Left forelimb (tissue), 1 donor: ENCODE measurements around the gene SEC14L2.
A peak's percentile ranks its signal among the peaks of the same experiment; 100 is the strongest.

Source experiments
- DNase-seq: peaks from one replicate; pipeline ENCODE4 v3.0.0-alpha.2; 2018; ENCODE audit warnings: low spot score

SEC14L2 gene

DNA sequence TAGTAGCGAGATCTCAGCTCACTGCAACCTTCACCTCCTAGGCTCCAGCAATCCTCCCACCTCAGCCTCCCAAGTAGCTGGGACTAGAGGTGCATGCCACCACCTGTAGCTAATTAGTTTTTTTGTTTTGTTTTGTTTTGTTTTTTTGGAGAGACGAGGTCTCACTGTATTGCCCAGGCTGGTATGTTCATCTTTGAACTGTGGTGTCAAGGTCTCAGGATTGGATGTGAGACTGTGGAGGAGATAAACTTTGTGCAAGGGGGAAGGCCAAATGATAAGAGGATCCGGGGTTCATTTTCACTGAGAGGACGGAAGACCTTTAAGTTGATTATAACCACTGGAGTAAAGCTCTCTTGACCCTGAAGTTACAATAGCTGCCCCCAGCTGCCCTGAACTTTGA lies 8.9 kb downstream of the SEC14L2 start:
- no peak for DNase-seq

DNA sequence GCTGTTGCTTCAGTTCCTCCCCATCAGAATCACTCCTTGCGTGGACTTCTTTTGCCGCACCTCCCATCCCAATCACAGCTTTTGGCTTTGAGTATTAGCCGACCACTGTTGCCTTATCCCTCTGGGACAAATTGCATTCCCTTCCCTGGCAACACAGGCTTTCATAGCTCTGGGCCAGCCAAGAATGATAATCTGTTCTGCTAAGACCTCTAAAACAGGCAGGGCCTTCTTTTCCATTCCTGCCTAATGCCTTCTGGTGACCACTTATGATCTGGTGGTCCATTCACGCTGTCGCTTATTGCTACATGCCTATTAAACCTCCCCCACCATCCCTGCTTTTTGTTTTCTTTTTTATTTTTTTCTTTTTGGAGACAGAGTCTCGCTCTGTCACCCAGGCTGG lies 9.6 kb downstream of the SEC14L2 start:
- DNase-seq: no peak

DNA sequence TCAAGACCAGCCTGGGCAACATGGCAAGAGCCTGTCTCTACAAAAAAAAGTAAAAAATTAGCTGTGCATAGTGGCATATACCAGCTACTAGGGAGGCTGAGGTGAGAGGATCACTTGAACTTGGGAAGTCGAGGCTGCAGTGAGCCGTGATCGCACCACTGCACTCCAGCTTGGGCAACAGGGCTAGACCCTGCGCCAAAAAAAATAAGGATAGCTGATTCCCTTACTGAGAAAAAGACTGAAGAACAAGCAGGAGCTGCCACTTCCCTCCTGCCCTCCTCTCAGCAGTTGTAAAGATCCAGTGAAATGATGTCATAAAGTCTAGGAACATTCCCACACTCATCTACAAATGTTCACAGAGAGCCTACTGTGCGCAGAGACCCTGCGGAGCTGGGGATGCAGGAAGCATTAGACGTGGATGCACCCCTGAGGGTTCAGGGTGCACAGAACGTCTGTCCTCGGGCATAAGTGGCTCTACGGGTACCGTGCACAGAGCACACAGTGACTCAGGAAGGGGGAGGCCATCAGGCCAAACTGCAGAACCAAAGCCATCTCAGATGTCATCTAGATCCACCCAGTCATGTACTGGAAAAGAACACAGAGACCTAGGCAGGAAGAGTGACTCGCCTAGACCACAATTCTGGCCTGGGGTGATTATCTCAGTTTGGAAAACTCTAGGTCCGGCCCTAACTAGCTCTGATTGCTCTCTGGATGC lies 11.7 kb downstream of the SEC14L2 start:
- no peak for DNase-seq

DNA sequence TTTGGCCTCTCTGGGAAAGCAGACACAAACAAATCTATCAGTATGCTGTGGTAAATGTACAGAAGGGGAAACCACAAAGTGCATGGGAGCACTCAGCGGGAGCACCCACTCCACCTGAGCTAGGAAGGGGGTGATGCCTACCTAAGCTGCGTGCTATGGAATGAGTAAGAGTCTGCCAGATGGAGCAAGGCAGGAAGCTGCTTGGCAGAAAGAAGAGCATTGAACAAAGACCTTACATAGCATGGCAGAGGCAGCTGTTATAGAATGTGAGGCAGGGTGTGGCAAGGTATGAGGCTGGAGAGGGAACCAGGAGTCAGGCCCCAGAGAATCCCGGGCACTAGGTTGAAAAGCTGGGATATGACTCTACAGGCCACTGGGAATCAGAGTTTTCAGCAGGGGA lies 15.0 kb downstream of the SEC14L2 start:
- DNase-seq: no peak

DNA sequence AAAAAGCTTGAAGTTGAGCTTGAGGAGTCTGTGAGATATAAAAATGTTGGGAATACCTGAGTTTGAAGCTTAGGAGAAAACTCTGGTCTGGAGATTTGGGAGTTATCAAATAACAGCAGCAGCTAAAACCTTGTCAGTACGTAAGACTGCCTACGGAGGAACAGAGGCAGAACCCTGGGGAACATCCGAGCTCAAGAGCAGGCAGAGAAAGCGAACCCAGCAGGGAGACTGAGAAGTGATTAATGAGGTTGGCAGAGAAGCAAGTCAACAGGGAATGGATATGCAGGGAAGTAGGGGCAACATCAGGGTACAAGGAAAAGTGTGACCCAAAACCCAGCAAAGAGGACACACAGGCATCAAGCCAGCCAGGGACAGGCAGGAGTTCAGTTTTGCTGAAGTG lies 16.2 kb downstream of the SEC14L2 start:
- no peak for DNase-seq

DNA sequence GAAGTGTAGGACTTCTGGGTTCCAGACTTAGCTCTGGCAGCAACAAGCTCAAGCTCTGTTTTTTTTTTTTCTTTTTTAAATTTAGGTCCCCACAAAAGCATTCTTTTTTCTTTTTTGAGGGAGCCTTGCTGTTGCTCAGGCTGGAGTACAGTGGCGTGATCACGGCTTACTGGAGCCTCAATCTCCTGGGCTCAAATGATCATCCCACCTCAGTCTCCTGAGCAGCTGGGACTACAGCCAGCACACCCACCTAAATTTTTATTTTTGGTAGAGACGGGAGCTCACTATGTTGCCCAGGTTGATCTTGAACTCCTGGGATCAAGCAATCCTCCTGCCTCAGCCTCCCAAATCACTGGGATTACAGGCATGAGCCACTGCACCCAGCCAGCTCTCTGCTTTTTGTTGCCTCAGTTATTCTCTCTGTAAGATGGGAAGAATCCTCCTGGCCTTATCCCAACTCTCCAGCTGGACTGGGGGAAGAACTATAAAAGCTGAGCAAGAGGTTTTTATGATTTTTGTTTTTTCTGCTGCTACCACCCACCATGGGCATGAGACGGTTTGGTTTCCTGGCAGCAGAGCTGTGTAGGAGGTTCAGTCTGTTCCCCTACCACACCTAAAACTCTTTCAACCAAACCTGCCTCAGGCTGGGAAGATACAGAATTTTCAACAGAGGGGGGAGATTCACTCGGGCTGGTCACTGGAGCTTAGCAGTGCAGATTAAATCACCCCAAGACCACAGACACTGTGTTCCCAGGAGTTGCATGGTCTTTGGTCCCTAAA lies 17.1 kb downstream of the SEC14L2 start:
- no peak for DNase-seq

DNA sequence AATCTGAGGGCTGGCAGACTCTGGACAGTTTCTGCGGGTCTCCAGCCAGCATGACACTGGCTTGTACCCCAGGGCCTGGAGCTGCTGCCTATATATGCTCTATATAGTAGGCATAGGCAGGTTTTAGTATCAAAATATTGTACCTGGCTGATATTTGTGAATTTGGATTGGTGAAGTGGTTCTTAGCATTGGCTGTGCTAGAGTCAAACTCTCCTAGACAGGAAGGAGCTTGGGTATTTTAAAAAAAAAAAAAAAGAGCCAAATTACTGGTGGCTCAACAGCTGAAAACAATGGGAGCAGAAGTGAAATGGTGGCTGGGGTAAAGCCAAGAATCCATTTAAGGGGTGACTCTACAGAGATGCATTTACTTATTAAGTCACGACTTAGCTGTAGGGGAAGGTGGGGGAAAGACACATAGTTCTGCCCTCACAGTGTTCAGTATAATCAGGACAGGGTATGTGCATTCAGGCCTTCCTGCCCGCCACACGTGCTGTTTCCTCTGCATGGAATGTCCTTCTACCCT lies 17.8 kb downstream of the SEC14L2 start:
- no peak for DNase-seq

DNA sequence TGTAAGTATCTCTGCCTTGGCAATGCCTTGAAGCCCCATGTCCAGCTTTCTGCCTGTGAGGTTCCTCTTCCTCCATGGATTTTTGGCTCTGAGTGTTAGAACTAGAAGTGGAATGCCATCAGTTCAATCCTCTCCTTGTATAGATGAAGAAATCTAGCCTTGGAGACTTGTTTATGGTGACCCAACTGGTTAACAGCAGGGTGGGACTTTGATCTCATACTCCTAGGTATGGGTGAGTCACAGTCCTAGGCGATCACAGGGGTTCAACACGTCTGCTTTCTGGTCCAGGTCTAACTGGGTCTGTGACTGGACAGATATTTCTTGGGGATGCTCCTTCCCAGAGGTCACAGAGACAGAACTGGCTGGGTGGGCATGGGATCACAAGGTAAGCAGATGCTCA lies 19.6 kb downstream of the SEC14L2 start:
- DNase-seq: no peak

DNA sequence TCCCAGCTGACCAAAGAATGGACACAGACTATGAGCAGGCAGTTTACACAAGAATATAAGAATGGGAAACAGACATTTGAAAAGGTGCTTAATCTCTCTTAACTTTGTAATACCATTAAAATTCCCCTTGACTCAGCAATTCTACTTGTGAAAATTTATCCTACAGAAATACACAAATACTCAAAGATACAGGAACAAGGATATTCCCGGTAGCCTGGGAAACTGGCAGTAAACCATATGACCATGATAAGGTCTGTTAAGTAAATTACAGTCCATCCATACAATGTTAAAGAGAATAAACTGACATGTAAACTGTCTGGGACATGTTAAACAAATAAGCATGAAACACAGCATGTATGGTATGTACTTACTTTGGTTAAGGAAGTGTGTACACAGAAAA lies 20.0 kb downstream of the SEC14L2 start:
- DNase-seq: no peak

DNA sequence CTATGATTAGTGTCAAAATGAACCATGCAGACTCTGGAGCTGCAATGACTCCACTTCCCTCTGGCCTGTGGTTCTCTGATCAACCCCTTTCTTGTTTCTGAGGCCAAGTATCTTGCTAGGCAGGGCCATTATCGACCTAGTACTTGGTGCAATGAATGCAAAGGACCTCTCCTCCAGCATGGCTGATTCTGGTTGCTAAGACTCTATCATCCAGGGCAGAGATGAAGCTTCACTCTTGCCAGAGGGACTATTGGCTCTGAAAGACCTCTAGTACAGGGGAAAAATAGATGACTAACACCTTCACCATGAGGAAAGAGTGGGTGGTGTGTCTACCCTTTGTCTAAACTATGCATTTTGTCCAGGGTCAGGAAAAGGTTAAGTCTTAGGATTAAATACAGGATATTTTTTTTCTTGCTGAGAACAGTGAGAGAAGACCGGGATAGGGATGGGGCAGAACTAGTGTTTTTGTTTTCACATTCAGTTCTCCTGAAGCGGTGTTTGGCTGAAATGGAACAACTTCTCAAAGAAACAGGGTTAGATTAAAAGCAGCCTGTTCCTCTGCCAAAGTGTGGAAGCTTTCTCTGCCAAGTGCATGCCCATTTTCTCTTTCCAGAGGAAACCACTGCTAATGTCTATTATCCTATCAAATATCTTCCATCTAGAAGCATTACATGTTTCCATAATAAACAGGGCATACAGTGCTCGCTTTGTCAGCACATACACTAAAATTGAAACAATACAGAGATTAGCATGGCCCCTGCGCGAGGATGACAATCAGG lies 23.7 kb downstream of the SEC14L2 start:
- no peak for DNase-seq

DNA sequence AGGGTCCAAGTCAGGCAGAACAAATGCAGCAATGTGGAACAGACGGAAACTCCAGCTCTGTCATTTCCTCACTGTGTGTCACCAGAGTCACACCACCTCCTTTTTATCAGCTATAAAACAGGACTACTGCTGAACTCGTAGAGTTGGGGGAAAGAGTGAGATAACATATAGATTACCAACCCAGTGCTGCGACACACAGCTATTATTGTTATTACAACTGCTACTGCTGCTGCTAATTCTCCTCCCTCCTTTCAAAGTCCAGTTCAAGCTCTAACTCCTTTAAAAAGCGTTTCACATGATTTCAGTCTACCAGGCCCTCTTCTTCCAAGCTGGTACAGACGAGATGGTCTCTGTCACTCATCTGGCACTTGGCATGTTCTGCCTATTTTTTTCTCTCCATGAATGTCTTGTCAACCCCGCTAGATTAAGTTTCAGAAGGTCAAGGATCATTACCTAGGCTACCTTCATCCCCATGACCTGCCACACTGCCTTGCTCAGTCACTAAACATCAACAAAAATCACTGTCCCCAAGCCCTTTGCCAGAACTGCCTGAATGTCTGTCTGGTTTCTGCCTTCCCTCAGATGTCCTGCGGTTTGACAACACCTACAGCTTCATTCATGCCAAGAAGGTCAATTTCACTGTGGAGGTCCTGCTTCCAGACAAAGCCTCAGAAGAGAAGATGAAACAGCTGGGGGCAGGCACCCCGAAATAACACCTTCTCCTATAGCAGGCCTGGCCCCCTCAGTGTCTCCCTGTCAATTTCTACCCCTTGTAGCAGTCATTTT lies 25.1 kb downstream of the SEC14L2 start:
- DNase-seq: no peak

DNA sequence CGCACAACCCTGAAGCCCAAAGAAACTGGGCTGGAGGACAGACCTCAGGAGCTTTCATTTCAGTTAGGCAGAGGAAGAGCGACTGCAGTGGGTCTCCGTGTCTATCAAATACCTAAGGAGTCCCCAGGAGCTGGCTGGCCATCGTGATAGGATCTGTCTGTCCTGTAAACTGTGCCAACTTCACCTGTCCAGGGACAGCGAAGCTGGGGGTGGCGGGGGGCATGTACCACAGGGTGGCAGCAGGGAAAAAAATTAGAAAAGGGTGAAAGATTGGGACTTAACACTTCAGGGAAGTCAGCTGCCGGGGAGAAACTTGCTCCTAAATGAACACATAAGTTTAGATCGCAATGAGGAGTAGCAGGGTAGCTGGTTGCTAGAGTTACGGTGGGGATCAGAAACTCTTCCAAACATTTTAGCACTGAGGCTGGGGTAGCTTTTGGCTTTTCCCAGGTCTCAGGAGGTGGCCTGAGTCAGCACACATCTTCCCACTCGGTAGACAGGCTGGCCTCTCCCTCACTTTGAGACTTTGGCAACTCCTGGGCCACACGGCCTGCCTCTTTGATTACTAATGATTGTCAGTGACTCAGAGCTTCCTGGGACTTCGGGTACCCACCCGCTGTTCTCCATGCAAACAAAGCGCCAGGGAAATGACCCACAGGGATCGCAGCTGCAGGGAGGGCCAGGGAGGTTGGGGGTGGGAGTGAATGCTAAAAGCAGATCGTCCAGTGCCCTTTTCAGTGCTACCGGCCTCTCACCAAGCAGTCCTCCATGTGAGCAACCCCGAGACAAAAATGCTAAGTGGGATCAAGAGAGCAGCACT lies 25.9 kb downstream of the SEC14L2 start:
- no peak for DNase-seq

DNA sequence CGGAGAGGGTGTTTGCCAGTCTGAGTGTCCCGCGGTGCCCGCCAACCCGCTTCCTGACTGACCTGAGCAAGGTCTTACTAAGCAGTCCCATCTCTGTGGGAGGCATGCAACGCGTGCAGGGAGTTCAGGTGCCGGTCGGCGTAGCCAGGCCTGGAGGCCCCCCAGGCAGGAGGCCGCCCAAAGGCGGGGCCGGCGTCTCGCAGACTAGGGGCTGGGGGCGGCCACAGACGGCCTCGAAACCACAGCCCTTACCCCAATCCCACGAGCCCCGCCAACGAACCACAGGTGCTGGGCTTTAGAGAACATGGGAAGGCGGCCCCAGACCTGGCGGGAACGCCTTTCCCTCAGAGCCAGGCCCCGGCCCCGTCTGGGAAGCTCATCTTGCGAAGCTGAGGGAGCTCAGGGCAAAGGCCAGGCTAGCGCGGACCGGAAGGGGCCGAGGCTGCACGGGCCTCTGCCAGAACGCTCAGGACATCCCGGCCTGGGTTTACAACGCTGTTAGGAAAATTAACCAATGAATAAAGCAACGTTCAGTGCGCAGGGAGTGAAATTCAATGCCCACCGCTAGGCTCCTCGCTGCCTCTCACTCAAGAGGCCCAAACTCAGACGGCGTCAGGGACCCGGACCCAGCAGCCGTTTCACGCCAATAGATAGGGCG lies 26.6 kb downstream of the SEC14L2 start:
- DNase-seq: no peak

DNA sequence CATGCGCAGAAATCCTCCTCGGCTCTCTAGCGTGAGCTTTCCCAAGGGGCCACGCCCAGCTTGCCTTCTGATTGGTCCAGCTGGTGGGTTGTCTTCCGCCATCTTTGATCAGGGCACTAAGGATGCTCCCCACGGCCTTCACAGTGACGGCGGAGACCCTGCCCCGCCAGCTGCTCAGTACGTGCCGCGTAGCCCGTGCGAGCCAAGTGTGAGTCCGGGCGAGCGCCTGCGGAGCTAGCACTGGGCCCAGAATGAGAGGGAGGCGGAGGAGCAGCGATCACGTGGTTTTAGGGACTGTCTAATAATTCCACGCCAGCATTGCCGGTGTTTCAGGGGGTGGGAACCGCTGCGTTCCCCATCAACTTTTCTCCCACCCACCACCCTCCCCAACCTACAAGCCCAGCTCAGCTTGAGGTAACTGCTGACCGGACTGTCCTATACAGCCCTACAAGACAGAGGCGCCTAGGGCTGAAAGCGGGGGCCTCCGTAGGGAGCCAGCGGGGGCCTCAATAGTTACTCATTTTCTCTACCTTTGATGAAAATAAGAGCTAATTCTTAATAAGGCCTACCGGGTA lies 27.2 kb downstream of the SEC14L2 start:
- peak; percentile 99 for DNase-seq

DNA sequence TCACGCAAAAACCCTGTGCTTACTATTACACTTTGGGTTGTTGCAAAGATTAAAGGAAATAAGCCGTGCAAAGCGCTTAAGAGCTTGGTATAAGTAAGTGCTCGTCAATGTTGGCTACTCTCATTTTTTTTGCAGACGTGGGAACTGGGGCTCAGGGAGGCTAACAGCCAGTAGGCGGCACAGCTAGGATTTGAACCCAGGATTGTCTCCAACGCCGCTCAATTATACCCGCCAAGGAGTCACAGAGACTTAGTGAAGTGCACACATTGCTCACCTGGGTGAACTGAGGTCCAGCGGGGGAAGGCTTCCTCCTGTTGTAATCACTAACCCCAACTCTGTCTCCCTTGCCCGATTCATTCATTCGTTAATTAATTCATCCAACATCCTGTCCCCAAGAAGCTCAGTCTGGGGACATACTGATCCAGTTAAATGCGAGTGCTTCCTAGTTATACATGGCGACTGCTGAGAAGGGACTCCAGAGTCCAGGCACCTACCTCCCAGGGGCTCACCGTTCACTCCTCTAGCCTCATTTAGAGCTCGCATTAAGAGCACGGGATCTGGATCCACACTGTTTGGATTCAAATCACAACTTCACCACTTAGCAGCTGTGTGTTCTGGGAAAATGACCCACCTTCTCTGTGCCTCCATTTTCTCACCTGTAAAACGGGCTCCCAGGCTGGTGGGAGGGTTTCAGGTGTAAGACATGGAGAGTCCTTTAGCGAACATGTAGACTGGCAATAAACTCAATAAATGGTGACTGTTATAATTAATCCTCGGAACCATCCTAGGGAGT lies 27.9 kb downstream of the SEC14L2 start:
- DNase-seq: no peak

DNA sequence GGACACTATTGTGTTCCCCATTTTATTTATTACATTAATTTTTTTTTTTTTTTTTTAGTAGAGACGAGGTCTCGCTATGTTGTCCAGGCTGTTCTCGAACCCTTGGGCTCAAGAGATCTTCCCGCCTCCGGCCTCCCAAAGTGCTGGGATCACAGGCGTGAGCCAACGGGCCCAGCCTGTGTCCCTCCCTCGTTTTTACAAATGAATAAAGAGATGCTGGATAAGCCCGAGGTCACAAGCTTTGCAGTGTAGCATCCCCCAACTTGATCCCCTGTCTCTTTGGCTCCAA lies 28.5 kb downstream of the SEC14L2 start:
- no peak for DNase-seq

DNA sequence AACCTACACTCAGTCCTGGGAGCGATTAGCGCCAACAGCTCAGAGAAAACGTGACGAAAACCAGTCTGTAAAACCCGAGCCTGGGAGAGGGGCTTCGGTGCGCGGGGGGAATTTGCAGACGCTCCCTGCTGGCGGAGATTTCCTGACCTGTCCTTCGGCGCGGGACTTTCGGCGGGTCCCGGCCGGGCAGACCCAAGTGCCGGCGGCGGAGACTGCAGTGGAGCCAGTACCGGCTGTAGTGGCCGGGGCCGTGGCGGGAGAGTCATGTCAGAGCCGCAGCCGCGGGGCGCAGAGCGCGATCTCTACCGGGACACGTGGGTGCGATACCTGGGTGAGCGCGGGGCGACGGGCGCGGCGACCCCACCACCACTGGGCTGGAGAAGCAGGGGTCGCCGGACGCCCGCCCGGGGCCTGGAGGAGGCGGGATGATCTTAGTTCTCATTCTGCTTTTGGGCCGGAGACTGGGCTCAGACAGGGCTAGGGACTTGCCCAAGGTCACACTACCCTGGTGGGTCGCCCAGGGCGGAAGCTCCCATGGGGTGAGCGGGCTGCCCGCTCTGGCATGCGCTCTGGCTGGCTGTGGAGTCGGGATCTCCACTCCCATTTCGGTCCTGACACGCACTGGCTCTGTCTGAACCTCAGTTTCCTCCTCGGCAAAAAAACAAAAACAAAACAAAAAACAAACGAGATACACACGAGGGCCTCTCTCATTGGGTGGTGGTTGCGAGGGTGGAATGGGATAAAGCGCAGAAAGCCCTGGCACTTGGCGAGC lies 29.0 kb downstream of the SEC14L2 start, which contains the start of gene MTFP1:
TSS of gene MTFP1 (plus strand) at position 153 of the 772 bp plus-strand sequence. CDS start at position 265, 112 bp downstream.
- peak; percentile 85 for DNase-seq
